Erythroblast (primary cell): ENCODE data around the gene TEKT1.

ENCODE experiments used
- GATA1 ChIP-seq: IDR thresholded peaks from 2 replicates; pipeline ENCODE4 v1.6.1; 2011; ENCODE audit warnings: low read depth, mild to moderate bottlenecking, control low read depth, low read length, moderate library complexity
- POLR2A ChIP-seq: IDR thresholded peaks from 2 replicates; pipeline ENCODE4 v1.6.1; 2011; ENCODE audit warnings: mild to moderate bottlenecking, low read length

GRCh38 chr17:6779411-6779810 lies 52.1 kb downstream of the TEKT1 start:
- no peak for TF ChIP-seq POLR2A
- TF ChIP-seq GATA1 = no peak
